OCI-LY1 (cell line): ENCODE measurements around the gene AP4E1.

Experiments used
- CTCF ChIP-seq: fragments of 200-600 bp; sonication (generic), shearing (Covaris generic); IDR thresholded peaks from 2 replicates; pipeline ENCODE4 v1.5.1; 2017; ENCODE audit warnings: mild to moderate bottlenecking, antibody characterized with exemption, low read length, moderate library complexity, mixed read lengths
- EZH2 ChIP-seq: fragments of 200-600 bp; sonication (generic), shearing (Covaris generic); IDR thresholded peaks from 2 replicates; pipeline ENCODE4 v1.8.0; 2017; ENCODE audit warnings: borderline replicate concordance, mixed run types, mild to moderate bottlenecking, antibody characterized with exemption, low read length, moderate library complexity, mixed read lengths

GRCh38 chr15:50929062-50929461, 20.6 kb downstream of the AP4E1 start:
- TF ChIP-seq CTCF (no peak), EZH2 (no peak)
